GM20000 (cell line): ENCODE results near the gene ZNF784.

Experiments
- DNase-seq: peaks from one replicate; pipeline ENCODE4 v3.0.0; 2012; ENCODE audit warnings: low spot score
- CTCF ChIP-seq: IDR thresholded peaks from 2 replicates; pipeline ENCODE4 v1.5.1; 2012; ENCODE audit warnings: mild to moderate bottlenecking, control low read depth; ENCODE audit errors: extremely low read depth, missing control alignments

ZNF784 gene

GRCh38 chr19:55642153-55643002 lies 18.0 kb upstream of the ZNF784 start:
- no peak for DNase-seq
- no peak for TF ChIP-seq CTCF

- TF ChIP-seq CTCF = no peak
- DNase-seq = peak; percentile 62
These were observed 17.2 kb upstream of the ZNF784 start for GRCh38 chr19:55641426-55642152.

GRCh38 chr19:55640577-55641425 lies 16.4 kb upstream of the ZNF784 start, which contains the start of gene ZNF580:
Gene ZNF580 (plus strand): TSS chr19:55641002. CDS start chr19:55642509, 1,507 bp downstream.
- DNase-seq = peak; percentile 81
- TF ChIP-seq CTCF = no peak

GRCh38 chr19:55640043-55640576 lies 15.7 kb upstream of the ZNF784 start:
- DNase-seq = peak; percentile 73

GRCh38 chr19:55638864-55639359 lies 14.5 kb upstream of the ZNF784 start:
- DNase-seq = no peak
- TF ChIP-seq CTCF = peak; percentile 10

More at GRCh38 chr19:55640043-55640576, 15.7 kb upstream of the ZNF784 start:
- TF ChIP-seq CTCF = peak; percentile 68

GRCh38 chr19:55637534-55637933 lies 13.2 kb upstream of the ZNF784 start:
- no peak for TF ChIP-seq CTCF
- DNase-seq = no peak
